ENCODE data around the gene NKAIN1.
"Not testable (repeated sequence)": the region's sequence is repeated elsewhere in the genome, so short reads cannot be mapped to it uniquely, and the experiment has no call there.

NKAIN1 gene

DNA sequence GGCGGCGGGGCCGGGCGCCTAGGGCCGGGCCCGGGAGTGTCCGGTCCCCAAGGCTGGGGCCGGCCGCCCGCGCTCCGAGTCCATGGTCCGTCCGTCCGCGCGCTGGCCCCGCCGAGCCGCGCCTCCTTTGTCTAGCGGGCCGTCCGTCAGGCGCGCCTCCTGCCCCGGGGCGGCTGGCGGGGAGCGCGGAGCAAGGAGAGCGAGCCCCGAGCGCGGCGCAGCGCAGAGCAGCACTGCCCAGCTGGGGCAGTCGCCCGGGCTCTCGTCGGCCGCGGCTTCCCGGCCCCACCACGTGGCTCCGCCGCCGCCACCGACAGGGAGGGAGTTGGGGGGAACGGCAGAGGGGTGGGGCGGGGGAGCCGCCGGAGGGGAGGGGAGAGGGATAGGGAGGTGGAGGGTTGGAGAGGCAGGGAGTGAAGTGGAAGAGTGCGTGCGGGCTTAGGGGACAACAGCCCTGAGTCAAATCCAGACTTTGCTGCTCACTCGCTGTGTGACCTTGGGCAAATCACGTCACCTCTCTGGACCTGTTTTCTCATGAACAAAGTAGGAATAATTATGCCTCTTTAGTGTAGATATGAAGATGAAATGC lies at the start of gene NKAIN1:
Gene NKAIN1, minus strand, starts transcription at position 235 of the 589 bp plus-strand sequence. CDS start 340 bp downstream, outside the sequence.
- DNase-seq = no peak

DNA sequence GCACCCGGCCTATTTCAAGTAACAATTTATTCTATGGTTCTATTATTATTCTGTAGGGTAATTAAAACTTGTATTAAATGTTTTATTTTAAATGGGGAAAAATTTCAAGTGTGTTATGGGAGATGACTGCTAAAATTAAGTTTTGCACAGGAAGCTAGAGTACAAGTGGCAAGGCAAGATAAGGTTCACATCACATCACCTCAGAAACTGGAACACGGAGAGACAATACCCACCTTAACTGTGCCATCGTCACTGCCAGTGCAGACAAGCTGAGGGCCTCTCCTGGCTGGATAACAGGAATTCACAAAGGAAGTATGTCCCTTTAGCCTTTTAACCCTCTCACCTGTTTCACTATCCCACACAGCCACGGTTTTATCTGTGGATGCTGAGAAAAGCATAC lies 49.3 kb upstream of the NKAIN1 start:
- no peak for DNase-seq

DNA sequence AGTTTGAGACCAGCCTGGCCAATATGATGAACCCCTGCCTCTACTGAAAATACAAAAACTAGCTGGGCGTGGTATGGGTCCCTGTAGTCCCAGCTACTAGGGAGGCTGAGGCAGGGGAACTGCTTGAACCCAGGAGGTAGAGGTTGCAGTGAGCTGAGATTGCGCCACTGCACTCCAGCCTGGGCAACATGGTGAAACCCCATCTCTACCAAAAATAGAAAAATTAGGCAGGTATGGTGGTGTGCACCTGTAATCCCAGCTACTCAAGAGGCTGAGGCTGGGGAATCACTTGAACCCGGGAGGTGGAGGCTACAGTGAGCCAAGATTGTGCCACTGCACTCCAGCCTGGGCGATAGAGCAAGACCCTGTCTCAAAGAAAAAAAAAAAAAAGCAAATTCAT lies 48.1 kb upstream of the NKAIN1 start:
- not testable (repeated sequence) for DNase-seq

DNA sequence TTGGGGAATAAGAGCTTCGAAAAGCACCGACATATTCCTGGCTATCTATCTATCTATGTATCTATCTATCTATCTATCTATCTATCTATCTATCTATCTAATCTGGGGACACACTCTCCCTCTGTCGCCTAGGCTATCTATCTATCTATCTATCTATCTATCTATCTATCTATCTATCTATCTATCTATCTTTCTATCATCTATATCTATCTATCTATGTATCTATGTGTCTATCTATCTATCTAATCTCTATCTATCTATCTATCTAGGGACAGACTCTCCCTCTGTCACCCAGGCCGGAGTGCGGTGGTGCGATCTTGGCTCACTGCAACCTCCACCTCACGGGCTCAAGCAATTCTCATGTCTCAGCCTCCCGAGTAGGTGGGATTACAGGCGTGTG lies 42.7 kb upstream of the NKAIN1 start:
- not testable (repeated sequence) for DNase-seq

DNA sequence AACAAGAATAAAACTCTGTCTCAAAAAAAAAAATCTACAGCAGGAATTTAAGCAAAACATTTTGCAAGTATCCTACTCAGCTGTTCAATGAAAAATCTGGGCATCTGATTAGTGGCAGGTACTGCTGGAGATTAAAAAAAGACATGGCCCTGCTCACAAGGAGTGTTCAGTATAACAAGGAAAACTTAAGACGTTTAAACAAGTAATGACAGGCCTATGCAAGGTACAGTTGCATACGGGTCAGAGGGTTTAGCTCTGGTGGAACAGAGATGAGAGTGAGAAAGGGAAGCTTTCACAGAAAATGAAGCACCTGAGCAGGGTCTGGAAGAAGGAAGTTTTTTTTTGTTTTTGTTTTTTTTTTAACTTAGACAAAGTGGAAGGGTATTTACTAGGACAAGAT lies 33.9 kb upstream of the NKAIN1 start:
- no peak for DNase-seq

DNA sequence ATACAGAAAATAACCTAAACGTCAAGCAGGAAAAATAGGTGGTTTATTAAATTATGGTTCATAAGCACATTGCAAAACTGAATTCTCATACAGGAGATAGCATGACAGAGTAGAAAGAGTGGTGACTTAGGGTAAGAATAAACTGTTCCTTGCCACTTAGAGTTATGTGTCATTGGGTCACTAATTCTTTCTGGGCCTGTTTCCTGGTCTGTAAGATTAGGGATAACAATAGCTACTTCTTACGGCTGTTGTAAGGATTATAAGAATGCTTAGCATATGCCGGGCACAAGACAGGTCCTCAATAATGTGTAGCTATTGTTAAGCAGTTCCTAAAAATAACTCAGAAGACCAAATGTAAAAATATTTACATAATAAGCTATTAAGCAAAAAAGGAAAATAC lies 32.7 kb upstream of the NKAIN1 start:
- DNase-seq = no peak

DNA sequence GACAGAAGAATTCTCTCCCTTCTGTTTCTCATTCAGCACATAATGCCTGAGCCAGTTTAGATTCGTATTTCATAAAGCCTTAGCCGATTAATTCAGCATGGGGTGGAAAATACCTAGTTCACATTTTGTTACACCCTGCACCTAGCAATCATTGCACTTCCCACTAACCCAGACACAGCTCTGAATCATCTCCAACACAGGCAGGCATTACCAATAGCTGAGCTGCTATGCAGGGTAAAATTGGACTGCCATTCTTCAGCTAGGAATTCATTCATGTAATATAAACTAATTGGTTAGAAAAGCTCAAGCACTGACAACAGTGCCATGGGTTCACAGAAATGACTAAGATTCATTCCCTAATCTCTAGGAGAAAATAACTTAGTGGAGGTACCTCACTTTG lies 26.9 kb upstream of the NKAIN1 start:
- no peak for DNase-seq

DNA sequence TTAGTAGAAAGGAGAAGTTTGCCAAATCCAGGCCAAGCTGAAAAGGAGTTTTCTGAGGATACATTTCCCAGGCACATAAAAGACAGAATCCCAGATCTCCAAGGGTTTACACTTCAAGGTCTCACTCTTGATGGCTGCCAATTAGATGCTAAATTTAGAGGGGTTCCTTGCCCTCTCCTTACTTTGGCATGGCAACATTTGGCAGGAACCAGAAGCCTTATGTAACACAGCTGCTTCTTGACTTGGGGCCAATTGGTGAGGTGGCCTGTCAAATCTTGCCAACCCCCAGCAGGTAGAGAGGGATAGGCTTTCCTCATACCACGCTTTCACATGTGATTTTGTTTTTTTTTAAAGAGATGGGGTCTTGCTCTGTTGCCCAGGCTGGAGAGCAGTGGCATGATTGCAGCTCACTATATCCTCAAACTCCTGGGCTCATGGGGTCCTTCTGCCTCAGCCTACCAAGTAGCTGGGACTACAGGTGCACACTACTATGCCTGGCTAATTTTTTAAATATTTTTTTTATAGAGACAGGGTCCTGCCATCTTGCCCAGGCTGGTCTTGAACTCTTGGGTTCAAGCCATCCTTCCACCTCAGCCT lies 25.2 kb upstream of the NKAIN1 start:
- DNase-seq = no peak

DNA sequence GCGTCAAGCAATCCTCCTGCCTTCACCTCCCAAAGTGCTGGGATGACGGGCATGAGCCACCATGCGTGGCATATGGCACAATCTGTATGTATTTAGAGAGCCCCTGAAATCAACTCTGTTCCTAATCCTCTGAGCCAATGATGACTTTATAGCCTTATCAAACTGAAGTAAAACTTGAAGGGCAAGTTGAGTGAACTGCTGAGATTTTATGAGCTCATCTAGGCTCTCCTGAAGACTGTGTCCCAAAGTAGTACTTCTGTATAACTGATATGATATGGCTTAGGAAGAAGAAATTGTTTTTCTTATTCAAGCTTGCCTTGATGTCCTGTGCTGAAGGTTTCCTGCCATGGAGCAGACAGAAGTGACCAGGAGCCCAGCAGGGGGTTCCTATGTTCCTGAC lies 23.7 kb upstream of the NKAIN1 start:
- DNase-seq = no peak

DNA sequence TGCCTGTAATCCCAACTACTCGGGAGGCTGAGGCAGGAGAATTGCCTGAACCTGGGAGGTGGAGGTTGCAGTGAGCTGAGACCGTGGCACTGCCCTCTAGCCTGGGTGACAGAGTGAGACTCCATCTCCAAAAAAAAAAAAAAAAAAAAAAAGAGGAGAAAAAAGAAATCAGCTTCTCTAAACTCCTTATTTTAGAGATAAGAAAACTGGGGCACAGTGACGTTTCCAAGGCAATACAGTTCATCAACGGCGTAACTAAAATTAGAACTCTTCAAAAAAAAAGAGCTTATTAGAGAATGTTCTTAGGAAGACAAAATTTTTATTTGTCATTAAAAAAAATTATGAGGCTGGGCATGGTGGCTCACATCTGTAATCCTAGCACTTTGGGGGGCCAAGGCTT lies 22.7 kb upstream of the NKAIN1 start:
- DNase-seq = not testable (repeated sequence)

DNA sequence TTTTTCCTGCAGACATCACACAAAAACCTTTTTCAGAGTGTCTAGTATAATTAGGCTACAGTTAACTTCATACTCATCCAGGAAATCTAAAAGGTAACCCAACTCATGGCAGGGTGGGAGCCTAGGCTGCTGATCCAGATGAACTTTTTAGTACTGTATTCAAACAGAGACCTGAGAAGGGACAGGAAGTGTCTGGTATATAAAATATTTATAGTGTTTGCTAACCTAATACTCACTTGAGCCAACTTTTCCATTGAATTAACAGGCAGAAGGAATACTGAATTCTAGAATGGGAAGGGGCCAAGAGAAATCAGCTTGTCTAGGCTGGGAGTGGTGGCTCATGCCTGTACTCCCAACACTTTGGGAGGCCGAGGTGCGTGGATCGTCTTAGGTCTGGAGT lies 22.2 kb upstream of the NKAIN1 start:
- DNase-seq = no peak

DNA sequence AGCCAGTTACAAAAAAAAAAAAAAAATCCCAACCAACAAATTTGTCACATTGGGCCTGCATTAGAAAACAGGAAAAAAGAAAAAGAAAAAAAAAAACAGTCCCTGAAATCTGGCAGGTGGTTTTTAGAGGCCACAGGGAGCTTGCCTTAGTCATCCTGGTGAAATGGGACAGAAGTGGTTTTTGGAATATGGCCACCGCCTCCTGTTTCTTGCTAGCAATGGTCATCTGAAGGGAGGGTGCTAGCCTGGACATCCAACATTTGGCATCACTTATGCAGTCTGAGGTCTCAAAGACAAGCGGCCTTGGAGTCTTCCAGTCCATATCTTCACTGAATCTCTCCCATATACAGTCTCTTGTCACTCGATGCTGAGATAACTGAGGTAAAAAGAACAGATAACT lies 20.1 kb upstream of the NKAIN1 start:
- DNase-seq = no peak

DNA sequence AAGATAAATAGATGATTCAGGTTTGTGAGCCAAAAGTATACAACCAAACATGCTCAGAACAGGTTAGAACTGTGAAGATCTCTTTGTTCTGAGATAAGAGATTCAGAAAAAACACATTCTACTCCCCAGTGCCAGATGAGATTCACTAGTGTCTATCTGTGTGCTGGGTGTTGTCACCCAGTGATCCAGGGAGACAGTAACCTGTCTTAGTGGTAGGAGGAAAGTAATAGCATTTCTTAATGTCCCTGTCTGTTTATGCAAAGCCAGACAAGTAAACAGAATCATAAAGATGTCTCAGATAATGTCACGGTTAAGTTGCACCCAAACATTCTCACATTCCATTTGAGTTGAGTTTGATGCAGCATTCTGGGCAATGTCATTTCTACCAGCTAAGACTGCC lies 18.9 kb upstream of the NKAIN1 start:
- DNase-seq = no peak

DNA sequence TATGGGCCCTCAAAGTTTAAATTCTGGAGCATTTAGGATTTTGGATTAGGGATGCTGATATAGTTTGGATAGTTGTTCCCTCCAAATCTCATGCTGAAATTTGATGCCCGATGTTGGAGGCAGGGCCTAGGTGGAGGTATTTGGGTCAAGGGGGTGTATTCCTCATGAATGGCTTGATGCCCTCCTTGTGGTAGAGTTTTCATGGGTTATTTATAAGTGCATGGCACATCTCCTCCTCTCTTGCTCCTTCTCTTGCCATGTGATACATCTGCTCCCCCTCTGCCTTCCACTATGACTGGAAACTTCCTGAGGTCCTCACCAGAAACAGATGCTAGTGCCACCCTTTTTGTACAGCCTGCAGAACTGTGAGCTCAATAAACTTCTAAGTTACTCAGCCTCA lies 17.5 kb upstream of the NKAIN1 start:
- no peak for DNase-seq

DNA sequence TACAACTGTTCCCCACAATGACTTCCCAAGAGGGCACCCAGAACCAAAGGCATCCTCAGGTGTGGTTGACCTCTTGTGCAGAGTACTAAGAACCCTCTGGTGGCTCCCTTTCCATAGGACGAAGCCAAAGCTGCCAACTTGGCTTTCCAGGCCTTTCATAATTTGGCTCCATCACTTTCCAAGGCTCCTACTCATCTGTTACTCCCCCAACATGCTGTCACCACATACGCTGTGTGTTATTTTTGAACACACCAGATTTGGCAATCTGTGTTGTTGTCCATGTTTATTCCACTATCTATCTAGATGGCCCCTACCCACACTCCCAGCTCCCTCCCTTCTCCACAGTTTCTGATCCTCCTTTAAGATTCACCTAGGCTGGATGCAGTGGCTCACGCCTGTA lies 10.2 kb upstream of the NKAIN1 start:
- DNase-seq = no peak

DNA sequence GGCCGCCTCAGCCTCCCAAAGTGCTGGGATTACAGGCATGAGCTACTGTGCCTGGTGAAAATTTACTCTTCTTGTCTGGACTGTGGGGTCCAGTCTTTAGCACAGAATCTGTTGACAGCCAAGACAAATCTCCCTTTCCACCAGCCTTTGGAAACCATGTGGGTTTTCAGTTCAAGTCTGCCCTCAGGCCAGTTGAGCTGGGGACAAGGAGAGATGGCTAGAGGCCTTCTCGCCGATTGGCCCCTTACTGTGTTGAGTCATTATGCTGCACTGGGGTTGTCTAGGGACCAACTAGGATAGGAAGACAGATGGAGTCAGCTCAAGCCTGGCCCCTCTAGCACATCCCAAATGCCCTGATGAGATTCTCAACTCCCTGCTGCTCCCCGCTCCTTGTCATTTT lies 8.6 kb upstream of the NKAIN1 start:
- no peak for DNase-seq

DNA sequence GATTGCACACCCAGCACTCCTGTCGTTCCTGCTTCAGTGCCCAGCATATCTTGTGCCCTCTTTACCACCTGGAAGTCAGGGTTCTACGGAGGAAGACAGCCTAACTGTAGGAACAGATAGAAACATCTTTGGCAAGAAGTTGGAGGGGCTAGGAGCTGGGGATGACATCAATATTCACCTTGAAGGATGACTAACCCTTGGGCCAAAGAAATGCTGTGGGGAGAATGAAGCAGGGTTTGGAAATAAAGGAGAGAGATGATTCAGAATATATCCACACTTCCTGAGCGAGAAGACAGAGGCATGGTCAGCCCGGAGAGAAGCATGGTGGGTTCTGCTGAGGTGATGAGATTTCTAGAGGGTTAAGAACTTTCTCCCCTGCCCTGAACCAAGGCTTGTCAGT lies 4.6 kb upstream of the NKAIN1 start:
- DNase-seq = no peak

DNA sequence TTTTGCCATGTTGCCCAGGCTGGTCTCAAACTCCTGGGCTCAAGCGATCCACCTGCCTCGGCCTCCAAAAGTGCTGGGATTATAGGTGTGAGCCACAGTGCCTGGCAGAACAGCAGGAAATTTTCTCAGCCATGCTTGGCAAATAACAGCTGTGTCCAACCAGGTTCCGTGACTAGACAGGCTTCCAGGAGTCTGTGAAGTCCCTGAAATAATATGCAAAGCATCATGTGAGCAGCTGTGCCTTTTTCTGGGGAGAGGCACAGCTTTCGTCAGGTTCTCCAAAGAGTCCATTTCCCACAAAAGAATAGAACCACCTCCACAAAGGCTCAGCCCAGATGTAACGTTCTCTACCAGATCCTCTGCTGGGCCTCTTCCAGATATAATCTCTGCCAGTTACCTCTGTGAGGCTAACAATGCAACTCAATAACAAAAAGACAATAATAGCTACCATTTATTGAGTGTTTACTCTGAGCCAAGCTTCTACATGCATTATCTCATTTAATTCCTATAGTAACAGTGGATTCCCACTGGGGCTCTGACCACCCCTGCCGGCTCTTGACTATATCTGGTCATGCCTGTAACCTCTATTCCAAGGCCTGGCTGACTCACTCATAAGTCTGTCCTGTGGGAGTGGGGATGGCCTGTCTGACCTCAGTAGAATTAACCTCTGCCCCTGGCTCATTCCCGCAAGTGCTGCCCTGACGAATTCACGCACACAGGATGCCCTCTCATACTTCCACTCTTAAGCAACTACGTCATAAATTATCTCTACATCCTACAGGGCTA lies 4.0 kb upstream of the NKAIN1 start:
- DNase-seq = peak in 1 of 2 experiments; percentile 23

DNA sequence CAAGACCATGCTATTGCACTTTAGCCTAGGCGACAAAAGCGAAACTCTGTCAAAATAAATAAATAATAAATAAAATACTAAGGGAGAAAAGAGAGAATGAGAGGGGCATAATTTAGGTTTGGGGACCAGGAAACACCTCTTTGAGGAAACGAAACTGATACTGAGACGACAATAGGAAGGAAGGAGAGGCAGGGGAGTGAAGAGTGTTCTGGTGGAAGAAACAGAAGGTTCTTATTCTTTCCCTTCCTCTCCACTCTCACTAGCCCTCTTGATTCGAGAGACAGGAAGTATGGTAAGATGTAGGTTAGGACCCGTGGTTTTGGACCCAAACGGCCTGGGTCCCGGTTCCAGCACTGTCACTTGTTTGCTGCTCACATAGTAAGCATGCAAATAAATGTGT lies 1.6 kb upstream of the NKAIN1 start:
- DNase-seq = no peak

DNA sequence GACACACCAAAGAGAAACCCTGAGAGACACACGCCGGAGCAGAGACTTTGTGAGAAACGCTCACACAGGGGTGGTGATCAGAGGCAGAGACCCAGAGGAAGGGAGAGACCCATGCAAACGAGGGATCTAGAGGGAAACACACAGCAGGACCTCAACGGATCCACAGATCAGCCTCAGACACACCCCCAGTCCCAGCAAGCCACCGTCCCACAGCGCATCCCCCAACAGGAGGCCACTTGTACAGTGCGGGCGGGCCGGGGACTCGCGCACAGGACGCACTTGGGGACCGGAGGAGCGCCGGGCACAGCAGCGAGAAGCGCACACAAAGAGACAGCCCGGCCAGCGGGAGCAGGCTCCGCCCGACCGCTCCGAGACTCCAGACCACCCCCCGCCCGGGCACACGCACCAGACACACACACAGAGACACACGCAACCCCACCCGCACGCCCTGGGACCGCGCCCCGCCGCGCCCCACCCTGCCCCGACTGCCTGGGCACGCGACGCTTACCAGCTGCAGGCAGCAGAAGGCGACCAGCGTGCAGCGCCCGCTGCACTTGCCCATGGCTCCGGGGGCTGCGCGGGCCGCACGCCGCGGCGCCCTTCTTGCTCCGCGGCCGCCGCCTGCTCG lies 587 bp downstream of the NKAIN1 start:
- DNase-seq = no peak

DNA sequence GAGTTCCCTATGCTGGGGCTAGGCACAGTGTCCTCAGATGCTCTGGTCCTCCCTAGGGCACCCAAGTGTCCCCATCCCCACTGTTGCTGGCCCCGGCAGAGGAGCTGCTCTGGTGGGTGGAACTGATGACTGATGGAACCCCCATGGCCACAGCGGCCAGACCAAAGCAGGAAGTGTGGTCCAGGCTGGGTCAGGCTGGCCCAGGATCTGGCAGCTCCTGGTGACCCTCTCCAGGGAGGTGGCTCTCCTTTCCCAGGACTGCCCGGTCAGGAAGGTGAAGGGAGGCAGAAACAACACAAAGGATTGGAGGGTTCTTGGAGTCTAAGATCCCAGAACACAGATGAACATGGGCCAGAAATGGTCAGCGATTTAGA lies 1.1 kb downstream of the NKAIN1 start:
- DNase-seq = no peak

DNA sequence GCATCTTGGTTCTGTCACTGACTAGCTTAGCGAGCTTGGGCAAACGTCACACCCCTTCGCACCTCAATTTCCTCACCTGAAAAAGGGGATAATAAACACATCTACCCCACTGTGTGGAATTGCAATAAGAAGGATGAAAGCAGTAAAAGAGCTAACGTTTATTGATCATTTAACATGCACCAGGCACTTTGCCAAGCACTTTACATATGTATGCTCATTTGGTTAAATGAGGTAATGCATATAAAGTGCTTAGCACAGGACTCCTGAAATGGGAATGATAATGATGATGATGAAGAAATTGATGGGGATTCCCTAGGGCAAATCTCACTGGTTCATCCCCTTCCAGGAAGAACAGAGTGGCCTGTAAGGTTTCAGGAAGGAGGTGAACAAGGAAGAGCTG lies 4.8 kb downstream of the NKAIN1 start:
- no peak for DNase-seq

DNA sequence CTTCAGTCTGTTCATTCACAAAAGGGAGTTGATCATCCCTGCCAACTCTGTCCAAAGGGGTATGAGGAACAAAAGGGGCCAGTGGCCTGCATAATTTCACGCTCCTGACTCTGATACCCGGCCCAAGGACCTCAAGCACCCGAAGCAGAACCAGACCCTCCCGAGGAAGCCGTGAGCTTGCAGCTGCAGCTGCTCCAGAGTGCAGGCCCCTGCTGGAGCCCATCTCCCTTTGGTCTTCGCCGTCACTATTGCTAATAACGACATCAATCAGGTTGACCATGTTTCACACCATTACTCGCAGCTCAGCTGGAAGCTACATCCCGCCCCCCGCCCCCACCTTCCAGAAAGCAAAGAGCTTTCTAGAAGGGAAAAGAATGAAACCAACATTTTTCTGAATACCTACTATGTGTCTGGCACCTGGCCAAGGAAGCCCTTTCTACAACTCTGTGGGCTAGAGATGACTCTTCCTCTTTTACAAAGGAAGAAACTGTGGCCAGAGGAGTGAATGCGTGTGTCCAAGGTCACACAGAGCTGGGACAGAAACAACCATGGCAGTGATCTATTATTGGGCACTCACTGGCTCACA lies 5.5 kb downstream of the NKAIN1 start:
- no peak for DNase-seq

DNA sequence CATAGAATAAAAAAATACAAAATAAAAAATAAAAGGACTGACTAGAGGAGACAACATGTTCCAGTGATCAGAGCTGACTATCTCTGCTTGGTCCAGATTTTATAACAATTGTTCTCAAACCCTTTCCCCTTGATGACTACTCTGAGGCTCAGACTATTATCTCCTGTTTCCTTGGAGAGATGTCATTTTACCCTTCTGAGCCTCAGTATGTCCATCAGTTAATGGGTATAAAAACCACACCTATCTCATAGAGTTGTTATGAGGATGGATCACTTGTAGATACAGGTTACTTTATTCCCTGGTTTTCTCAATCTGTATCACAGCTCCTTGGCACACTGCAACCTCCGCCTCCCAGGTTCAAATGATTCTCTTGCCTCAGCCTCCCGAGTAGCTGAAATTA lies 7.0 kb downstream of the NKAIN1 start:
- DNase-seq = no peak

Measured in SHP77 (cell line).